Measurements from ENCODE around the gene RAX. TPM values are rescaled to one million over a fixed set of nuclear protein-coding genes. Genes with fewer than 3 reads are reported as not detected.
"Not testable (repeated sequence)": the region's sequence is repeated elsewhere in the genome, so short reads cannot be mapped to it uniquely, and the experiment has no call there.

Gene RAX
- total RNA-seq, 3 donors from 2014 or later: not detected

- TF ChIP-seq CTCF (IDR thresholded peaks at IDR 0.05): no peak
- no peak for ATAC-seq
- Histone ChIP-seq H3K4me3 (no peak overlapping the region), H3K9me3 (no peaks in the 10 kb centered on the region), H3K4me1 (ENCODE audit: low read depth) (peaks cover 3% of the 10 kb centered on the region), H3K36me3 (ENCODE audit: low read depth) (no peaks in the 10 kb centered on the region)
- no peak for DNase-seq
- intact Hi-C loops (cut with DNase I, micrococcal nuclease): no loop called here
Observed at GRCh38 chr18:59265974-59266369, 7.3 kb downstream of the RAX start.

GRCh38 chr18:59265246-59265973 is 7.8 kb downstream of the RAX start:
- ATAC-seq (no peak), DNase-seq (peak in 1 of 3 donors; percentile 45)
- Histone ChIP-seq H3K4me1 (ENCODE audit: low read depth) (peaks cover 3% of the 10 kb centered on the region), H3K9me3 (no peaks in the 10 kb centered on the region), H3K36me3 (ENCODE audit: low read depth) (no peaks in the 10 kb centered on the region), H3K4me3 (no peak overlapping the region)
- intact Hi-C loops (cut with DNase I, micrococcal nuclease): no loop called here
- TF ChIP-seq CTCF (IDR thresholded peaks at IDR 0.05): no peak

- intact Hi-C loops (cut with DNase I, micrococcal nuclease): no loop called here
- no peaks in the 10 kb centered on the region for H3K9me3 ChIP-seq
- no peaks in the 10 kb centered on the region for H3K36me3 ChIP-seq (ENCODE audit: low read depth)
- H3K4me1 ChIP-seq (ENCODE audit: low read depth): peaks cover 3% of the 10 kb centered on the region
- no peak for TF ChIP-seq CTCF (IDR thresholded peaks at IDR 0.05)
- ATAC-seq (no peak), DNase-seq (no peak)
- H3K4me3 ChIP-seq: no peak overlapping the region
Observed at GRCh38 chr18:59264651-59265245, 8.5 kb downstream of the RAX start.

- Histone ChIP-seq H3K4me1 (ENCODE audit: low read depth) (peaks cover 3% of the 10 kb centered on the region), H3K9me3 (no peaks in the 10 kb centered on the region), H3K4me3 (no peak overlapping the region), H3K36me3 (ENCODE audit: low read depth) (no peaks in the 10 kb centered on the region)
- DNase-seq (no peak), ATAC-seq (no peak)
- TF ChIP-seq CTCF (IDR thresholded peaks at IDR 0.05): no peak
- intact Hi-C loops (cut with DNase I, micrococcal nuclease): no loop called here
Observed at GRCh38 chr18:59264121-59264571, 9.1 kb downstream of the RAX start.

GRCh38 chr18:59263661-59264060 is 9.6 kb downstream of the RAX start:
- no peak for TF ChIP-seq CTCF (IDR thresholded peaks at IDR 0.05)
- Histone ChIP-seq H3K9me3 (no peaks in the 10 kb centered on the region), H3K4me1 (ENCODE audit: low read depth) (peaks cover 3% of the 10 kb centered on the region), H3K36me3 (ENCODE audit: low read depth) (no peaks in the 10 kb centered on the region), H3K4me3 (no peak overlapping the region)
- intact Hi-C loops (cut with DNase I, micrococcal nuclease): no loop called here
- ATAC-seq: no peak
- DNase-seq: no peak

- intact Hi-C loops (cut with DNase I, micrococcal nuclease); ATAC-seq; H3K4me1 ChIP-seq (ENCODE audit: low read depth); H3K9me3 ChIP-seq; H3K36me3 ChIP-seq (ENCODE audit: low read depth); H3K4me3 ChIP-seq; DNase-seq: not testable (repeated sequence)
Observed at GRCh38 chr18:59262243-59262642, 11.0 kb downstream of the RAX start.

- DNase-seq; H3K9me3 ChIP-seq; intact Hi-C loops (cut with DNase I, micrococcal nuclease); H3K4me1 ChIP-seq (ENCODE audit: low read depth); ATAC-seq; H3K4me3 ChIP-seq; H3K36me3 ChIP-seq (ENCODE audit: low read depth): not testable (repeated sequence)
Observed at GRCh38 chr18:59261842-59262241, 11.4 kb downstream of the RAX start.

- ATAC-seq; H3K9me3 ChIP-seq; H3K4me1 ChIP-seq (ENCODE audit: low read depth); DNase-seq; intact Hi-C loops (cut with DNase I, micrococcal nuclease); H3K36me3 ChIP-seq (ENCODE audit: low read depth); H3K4me3 ChIP-seq: not testable (repeated sequence)
Observed at GRCh38 chr18:59255491-59255890, 17.8 kb downstream of the RAX start.

Measured in mucosa of descending colon (tissue), 3 donors.